Stimulated activated CD4-positive, alpha-beta T cell treated with anti-CD3 and anti-CD28 coated beads, Interleukin-2, amount 100 ng/mL, for 48 hours (primary cell): ENCODE measurements around the gene SLC37A4.
"Not testable (repeated sequence)": the region's sequence is repeated elsewhere in the genome, so short reads cannot be mapped to it uniquely, and the experiment has no call there.

ENCODE experiments used
- DNase-seq, 2 donors: peaks; one replicate each; pipeline ENCODE4 v3.0.0-alpha.2; 2020

Gene SLC37A4

GRCh38 chr11:119041821-119042514 is 11.3 kb upstream of the SLC37A4 start:
- DNase-seq: no peak

- not testable (repeated sequence) for DNase-seq
Observed at GRCh38 chr11:119039471-119039870, 8.8 kb upstream of the SLC37A4 start.

- DNase-seq: no peak
Observed at GRCh38 chr11:119038884-119039283, 8.2 kb upstream of the SLC37A4 start.

DNA sequence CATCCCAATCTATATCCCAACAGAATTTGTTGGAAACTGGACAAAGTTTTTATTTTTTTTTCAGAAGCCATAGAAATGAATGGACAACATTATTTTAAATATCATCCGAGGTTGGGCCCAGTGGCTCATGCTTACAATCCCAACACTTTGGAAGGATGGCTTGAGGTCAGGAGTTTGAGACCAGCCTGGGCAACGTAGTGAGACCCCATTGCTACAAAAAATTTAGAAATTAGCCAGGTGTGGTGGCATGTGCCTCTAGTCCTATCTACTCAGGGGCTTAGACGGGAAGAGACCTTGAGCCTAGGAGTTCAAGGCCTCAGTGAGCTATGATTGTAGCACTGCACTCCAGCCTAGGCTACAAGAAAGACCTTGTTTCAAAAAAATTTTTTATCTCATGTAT is 4.1 kb upstream of the SLC37A4 start:
- no peak for DNase-seq

DNA sequence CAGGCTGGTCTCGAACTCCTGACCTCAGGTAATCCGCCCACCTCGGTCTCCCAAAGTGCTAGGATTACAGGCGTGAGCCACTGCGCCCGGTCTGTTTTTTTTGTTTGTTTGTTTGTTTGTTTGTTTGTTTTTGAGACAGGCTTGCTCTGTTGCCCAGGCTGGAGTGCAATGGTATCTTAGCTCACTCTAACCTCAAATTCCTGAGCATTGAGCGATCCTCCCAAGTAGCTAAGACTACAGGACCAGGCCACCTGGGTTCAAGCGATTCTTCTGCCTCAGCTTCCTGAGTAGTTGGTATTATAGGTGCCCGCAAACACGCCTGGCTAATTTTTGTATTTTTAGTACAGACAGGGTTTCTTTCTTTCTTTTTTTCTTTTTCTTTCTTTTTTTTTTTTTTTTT is 2.7 kb upstream of the SLC37A4 start:
- not testable (repeated sequence) for DNase-seq

- no peak for DNase-seq
Observed at GRCh38 chr11:119031912-119032280, 1.2 kb upstream of the SLC37A4 start.

DNA sequence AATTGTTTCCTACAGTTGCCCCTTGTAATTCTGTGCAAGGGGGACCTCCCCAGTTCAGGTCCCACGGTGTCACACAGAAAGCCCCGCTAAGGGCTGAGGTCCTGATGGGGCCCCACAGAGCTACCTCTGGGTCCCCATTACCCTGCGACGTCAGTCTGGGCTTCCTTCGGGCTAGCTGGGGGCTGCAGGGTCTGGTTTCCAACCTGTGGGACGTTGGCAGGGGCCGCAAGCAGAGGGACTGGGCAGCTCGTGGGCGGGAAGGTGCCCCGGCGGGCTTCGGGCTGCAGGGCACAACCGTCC is 698 bp downstream of the SLC37A4 start:
- DNase-seq: no peak

- no peak for DNase-seq
Observed at GRCh38 chr11:119029340-119030028, 1.2 kb downstream of the SLC37A4 start.

DNA sequence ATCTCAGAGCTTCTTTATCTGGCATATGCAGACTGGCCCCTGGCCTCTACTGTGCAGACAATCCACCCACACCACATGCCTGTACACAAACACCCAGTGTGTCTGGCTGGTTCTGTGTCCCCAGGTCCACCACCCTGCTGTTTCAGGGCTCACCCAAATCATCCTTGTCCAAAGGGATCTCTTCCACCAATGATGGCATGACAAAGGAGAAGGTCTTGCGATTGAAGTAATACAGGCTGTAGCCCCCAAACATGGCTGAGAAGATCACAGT is 1.7 kb downstream of the SLC37A4 start:
- no peak for DNase-seq

GRCh38 chr11:119028346-119029068 is 2.2 kb downstream of the SLC37A4 start:
- DNase-seq: no peak

- DNase-seq: no peak
Observed at GRCh38 chr11:119027561-119028345, 2.9 kb downstream of the SLC37A4 start.

- no peak for DNase-seq
Observed at GRCh38 chr11:119026970-119027369, 3.7 kb downstream of the SLC37A4 start.

DNA sequence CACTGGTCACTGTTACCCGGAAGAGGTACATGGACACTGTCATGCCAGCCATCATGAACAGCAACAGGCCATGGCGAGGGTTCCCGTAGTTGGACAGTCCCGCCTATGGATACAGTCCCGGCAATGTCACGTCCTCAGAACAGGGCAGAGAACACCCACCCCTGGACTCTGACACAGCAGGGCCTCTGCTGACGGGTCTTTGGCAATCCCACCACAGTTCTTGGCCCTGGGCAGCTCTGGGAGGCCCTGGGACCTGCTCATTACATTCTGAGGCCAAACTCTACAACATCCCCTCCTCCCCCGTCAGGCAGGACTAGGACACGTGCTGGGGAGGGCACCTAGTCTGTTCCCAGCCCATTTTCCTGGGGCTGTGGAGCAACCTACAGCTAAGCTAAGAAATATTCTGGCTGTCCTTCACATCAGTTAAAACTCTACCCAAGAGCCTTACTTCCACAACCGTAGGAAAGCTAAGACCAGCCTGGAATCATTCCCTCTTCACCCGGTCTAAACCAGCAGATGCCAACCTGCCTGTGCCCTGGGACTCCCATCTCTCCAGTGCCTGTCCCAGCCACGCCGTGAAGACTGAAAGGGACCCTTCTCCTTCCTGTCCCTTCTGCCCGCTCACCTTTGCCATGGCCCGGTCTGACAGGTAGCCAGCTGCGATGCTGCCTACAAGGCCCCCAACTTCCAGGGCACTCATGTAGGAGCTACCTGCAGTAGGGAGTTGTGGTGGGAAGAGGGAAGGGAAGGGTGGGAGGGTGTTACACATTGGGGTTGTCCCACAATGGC is 4.5 kb downstream of the SLC37A4 start:
- DNase-seq: no peak

DNA sequence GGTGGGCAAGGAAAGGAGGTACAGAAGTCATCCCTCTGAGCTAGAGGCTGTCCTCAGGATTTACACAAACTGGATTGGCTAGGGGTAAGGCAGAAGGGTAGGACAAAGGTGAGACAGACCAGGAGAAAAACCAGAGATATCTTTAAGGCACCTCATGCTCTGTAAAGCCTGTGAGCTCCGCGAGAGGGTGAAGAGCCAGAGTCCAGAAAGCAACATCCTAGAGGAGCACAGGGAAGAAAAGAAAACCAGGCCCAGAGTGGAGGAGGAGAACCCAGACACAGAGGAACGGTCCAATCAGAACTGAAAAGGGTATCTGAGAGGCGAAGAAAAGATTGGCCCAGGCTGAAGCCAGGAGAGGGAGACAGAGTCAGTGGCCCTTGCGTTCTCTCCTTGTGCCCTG is 5.1 kb downstream of the SLC37A4 start:
- no peak for DNase-seq

GRCh38 chr11:119025099-119025473 is 5.6 kb downstream of the SLC37A4 start:
- DNase-seq: no peak

GRCh38 chr11:119024430-119025098 is 6.1 kb downstream of the SLC37A4 start:
- no peak for DNase-seq

DNA sequence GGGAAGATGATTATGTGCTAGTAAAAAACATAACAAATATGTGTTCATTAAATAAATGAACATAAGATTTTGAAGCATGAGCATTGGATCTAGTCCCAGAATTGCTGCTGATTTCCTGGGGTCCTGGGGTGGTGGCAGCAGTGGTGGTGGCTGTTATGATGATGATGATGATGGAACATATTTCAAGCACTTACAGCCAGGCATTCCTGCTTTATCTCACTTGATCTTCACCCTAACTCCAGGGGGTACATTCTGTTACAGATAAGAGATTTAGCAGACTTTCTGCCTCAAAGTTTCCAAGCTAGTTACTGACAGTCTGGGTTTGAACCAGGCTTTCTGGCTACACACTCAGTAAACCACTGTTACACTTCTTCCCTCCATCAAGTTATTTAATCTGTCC is 6.9 kb downstream of the SLC37A4 start:
- DNase-seq: no peak

- no peak for DNase-seq
Observed at GRCh38 chr11:119021631-119022030, 9.0 kb downstream of the SLC37A4 start.

DNA sequence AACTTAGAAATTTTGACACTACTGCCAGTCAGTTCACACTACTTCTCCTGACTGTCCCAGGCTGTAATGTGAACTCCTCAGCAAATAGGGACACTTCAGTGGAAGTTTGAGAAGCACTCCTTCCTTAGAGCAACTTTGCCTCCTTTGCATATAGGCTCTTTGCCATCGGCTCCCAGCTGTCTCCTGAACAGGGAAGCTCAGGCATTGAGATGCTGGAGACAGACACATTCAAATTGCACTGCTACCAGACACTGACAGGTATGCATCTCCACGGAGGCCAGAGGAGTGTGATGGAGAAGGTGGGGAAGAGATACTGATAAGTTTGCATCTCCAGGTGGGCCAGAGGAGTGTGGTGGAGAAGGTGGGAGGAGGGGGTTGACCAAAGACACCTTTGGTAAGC is 10.7 kb downstream of the SLC37A4 start:
- DNase-seq: no peak

DNA sequence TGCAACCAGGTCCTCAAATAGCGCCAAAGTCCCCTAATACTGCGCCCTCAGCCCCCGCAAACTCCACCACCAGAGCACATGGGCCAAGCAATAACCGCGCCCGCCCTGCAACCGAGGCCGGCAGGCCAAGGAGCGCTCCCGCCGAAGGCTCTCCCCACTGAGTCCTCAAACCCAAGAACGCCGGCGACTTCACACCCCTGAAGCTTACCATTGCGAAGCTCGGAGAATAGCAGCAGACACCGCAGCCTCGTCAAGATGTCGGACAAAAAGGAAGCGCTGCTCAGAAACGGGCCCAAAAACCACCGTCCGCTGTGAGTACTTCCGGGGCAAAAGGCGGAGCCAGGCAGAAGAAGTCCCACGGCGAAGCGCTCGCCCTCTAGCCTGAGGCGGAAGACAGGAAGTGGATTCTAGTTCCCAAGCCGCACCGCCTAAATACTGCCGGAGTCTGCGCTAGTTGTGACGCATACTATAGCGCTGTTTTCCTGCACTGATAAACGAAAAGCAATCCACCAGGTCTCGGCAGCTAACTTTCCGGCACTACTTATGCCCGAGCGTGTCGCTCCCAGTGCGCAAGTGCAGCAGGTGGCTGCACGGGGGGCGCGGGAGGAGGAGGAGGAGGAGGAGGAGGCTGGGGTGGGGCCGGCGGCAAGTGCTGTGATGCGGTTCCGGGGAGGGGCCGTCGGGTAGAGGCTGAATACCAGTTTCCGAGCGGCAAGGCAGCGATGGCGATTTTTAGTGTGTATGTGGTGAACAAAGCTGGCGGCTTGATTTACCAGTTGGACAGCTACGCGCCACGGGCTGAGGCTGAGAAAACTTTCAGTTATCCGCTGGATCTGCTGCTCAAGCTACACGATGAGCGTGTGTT is 12.4 kb downstream of the SLC37A4 start, which contains the start of the genes RPS25 and TRAPPC4:
TSS of gene RPS25 (minus strand) at position 270 of the 865 bp plus-strand sequence. CDS start at position 211, 59 bp downstream.
TSS of gene TRAPPC4 (plus strand) at position 693 of the 865 bp plus-strand sequence. CDS start at position 723, 30 bp downstream.
- DNase-seq: peak; percentile 86 to 88

GRCh38 chr11:119017377-119017776 is 13.3 kb downstream of the SLC37A4 start:
- not testable (repeated sequence) for DNase-seq
